Measurements from ENCODE around the gene MCF2L2.

MCF2L2 gene

GRCh38 chr3:183411216-183411922, 17.1 kb downstream of the MCF2L2 start:
- Histone ChIP-seq H3K9ac (ENCODE audit: low read depth, low read length) (no peak overlapping the region), H3K27me3 (ENCODE audit: control insufficient read depth, insufficient read depth, low read length) (no peaks in the 10 kb centered on the region), H3K9me3 (replicated peaks; ENCODE audit: low read length) (no peaks in the 10 kb centered on the region), H3K4me2 (ENCODE audit: low read length) (no peak overlapping the region), H3K4me1 (ENCODE audit: control insufficient read depth, insufficient read depth, low read length) (no peaks in the 10 kb centered on the region), H3K36me3 (ENCODE audit: insufficient read depth, low read length) (no peaks in the 10 kb centered on the region), H3K4me3 (ENCODE audit: low read length) (no peak overlapping the region)

- Histone ChIP-seq H3K4me1 (ENCODE audit: control insufficient read depth, insufficient read depth, low read length) (no peaks in the 10 kb centered on the region), H3K4me2 (ENCODE audit: low read length) (no peak overlapping the region), H3K9me3 (replicated peaks; ENCODE audit: low read length) (no peaks in the 10 kb centered on the region), H3K36me3 (ENCODE audit: insufficient read depth, low read length) (no peaks in the 10 kb centered on the region), H3K4me3 (ENCODE audit: low read length) (no peak overlapping the region), H3K9ac (ENCODE audit: low read depth, low read length) (no peak overlapping the region), H3K27me3 (ENCODE audit: control insufficient read depth, insufficient read depth, low read length) (no peaks in the 10 kb centered on the region)
Measured at GRCh38 chr3:183410759-183411158, 17.7 kb downstream of the MCF2L2 start.

- no peaks in the 10 kb centered on the region for H3K36me3 ChIP-seq (ENCODE audit: insufficient read depth, low read length)
- H3K4me3 ChIP-seq (ENCODE audit: low read length): no peak overlapping the region
- H3K9ac ChIP-seq (ENCODE audit: low read depth, low read length): no peak overlapping the region
- H3K4me2 ChIP-seq (ENCODE audit: low read length): no peak overlapping the region
- no peaks in the 10 kb centered on the region for H3K27me3 ChIP-seq (ENCODE audit: control insufficient read depth, insufficient read depth, low read length)
- H3K9me3 ChIP-seq (replicated peaks; ENCODE audit: low read length): no peaks in the 10 kb centered on the region
- no peaks in the 10 kb centered on the region for H3K4me1 ChIP-seq (ENCODE audit: control insufficient read depth, insufficient read depth, low read length)
Measured at GRCh38 chr3:183410280-183410679, 18.1 kb downstream of the MCF2L2 start.

GRCh38 chr3:183409219-183409618, 19.2 kb downstream of the MCF2L2 start:
- no peak overlapping the region for H3K4me2 ChIP-seq (ENCODE audit: low read length)
- no peaks in the 10 kb centered on the region for H3K36me3 ChIP-seq (ENCODE audit: insufficient read depth, low read length)
- H3K9ac ChIP-seq (ENCODE audit: low read depth, low read length): no peak overlapping the region
- H3K4me1 ChIP-seq (ENCODE audit: control insufficient read depth, insufficient read depth, low read length): no peaks in the 10 kb centered on the region
- no peaks in the 10 kb centered on the region for H3K9me3 ChIP-seq (replicated peaks; ENCODE audit: low read length)
- no peak overlapping the region for H3K4me3 ChIP-seq (ENCODE audit: low read length)
- H3K27me3 ChIP-seq (ENCODE audit: control insufficient read depth, insufficient read depth, low read length): no peaks in the 10 kb centered on the region

GRCh38 chr3:183401678-183402077, 26.7 kb downstream of the MCF2L2 start:
- Histone ChIP-seq H3K27me3 (ENCODE audit: control insufficient read depth, insufficient read depth, low read length) (no peaks in the 10 kb centered on the region), H3K4me3 (ENCODE audit: low read length) (no peak overlapping the region), H3K9me3 (replicated peaks; ENCODE audit: low read length) (no peaks in the 10 kb centered on the region), H3K9ac (ENCODE audit: low read depth, low read length) (no peak overlapping the region), H3K4me2 (ENCODE audit: low read length) (no peak overlapping the region), H3K36me3 (ENCODE audit: insufficient read depth, low read length) (no peaks in the 10 kb centered on the region), H3K4me1 (ENCODE audit: control insufficient read depth, insufficient read depth, low read length) (no peaks in the 10 kb centered on the region)

- H3K9me3 ChIP-seq (replicated peaks; ENCODE audit: low read length): no peaks in the 10 kb centered on the region
- no peaks in the 10 kb centered on the region for H3K27me3 ChIP-seq (ENCODE audit: control insufficient read depth, insufficient read depth, low read length)
- H3K36me3 ChIP-seq (ENCODE audit: insufficient read depth, low read length): no peaks in the 10 kb centered on the region
- no peak overlapping the region for H3K9ac ChIP-seq (ENCODE audit: low read depth, low read length)
- no peaks in the 10 kb centered on the region for H3K4me1 ChIP-seq (ENCODE audit: control insufficient read depth, insufficient read depth, low read length)
- no peak overlapping the region for H3K4me2 ChIP-seq (ENCODE audit: low read length)
- no peak overlapping the region for H3K4me3 ChIP-seq (ENCODE audit: low read length)
Measured at GRCh38 chr3:183400352-183400751, 28.1 kb downstream of the MCF2L2 start.

- Histone ChIP-seq H3K9ac (ENCODE audit: low read depth, low read length) (no peak overlapping the region), H3K4me1 (ENCODE audit: control insufficient read depth, insufficient read depth, low read length) (no peaks in the 10 kb centered on the region), H3K9me3 (replicated peaks; ENCODE audit: low read length) (no peaks in the 10 kb centered on the region), H3K36me3 (ENCODE audit: insufficient read depth, low read length) (no peaks in the 10 kb centered on the region), H3K4me2 (ENCODE audit: low read length) (no peak overlapping the region), H3K27me3 (ENCODE audit: control insufficient read depth, insufficient read depth, low read length) (no peaks in the 10 kb centered on the region), H3K4me3 (ENCODE audit: low read length) (no peak overlapping the region)
Measured at GRCh38 chr3:183396662-183397391, 31.6 kb downstream of the MCF2L2 start.

GRCh38 chr3:183394150-183394549, 34.3 kb downstream of the MCF2L2 start:
- Histone ChIP-seq H3K36me3 (ENCODE audit: insufficient read depth, low read length) (no peaks in the 10 kb centered on the region), H3K9ac (ENCODE audit: low read depth, low read length) (no peak overlapping the region), H3K27me3 (ENCODE audit: control insufficient read depth, insufficient read depth, low read length) (no peaks in the 10 kb centered on the region)

GRCh38 chr3:183393625-183394024, 34.8 kb downstream of the MCF2L2 start:
- no peak overlapping the region for H3K4me3 ChIP-seq (ENCODE audit: low read length)
- H3K27me3 ChIP-seq (ENCODE audit: control insufficient read depth, insufficient read depth, low read length): no peaks in the 10 kb centered on the region
- no peak overlapping the region for H3K4me2 ChIP-seq (ENCODE audit: low read length)
- H3K9me3 ChIP-seq (replicated peaks; ENCODE audit: low read length): no peaks in the 10 kb centered on the region
- H3K4me1 ChIP-seq (ENCODE audit: control insufficient read depth, insufficient read depth, low read length): no peaks in the 10 kb centered on the region
- no peak overlapping the region for H3K9ac ChIP-seq (ENCODE audit: low read depth, low read length)
- no peaks in the 10 kb centered on the region for H3K36me3 ChIP-seq (ENCODE audit: insufficient read depth, low read length)

More at GRCh38 chr3:183394150-183394549, 34.3 kb downstream of the MCF2L2 start:
- Histone ChIP-seq H3K4me1 (ENCODE audit: control insufficient read depth, insufficient read depth, low read length) (no peaks in the 10 kb centered on the region), H3K4me2 (ENCODE audit: low read length) (no peak overlapping the region), H3K4me3 (ENCODE audit: low read length) (no peak overlapping the region), H3K9me3 (replicated peaks; ENCODE audit: low read length) (no peaks in the 10 kb centered on the region)

- Histone ChIP-seq H3K36me3 (ENCODE audit: insufficient read depth, low read length) (no peaks in the 10 kb centered on the region), H3K9ac (ENCODE audit: low read depth, low read length) (no peak overlapping the region), H3K4me1 (ENCODE audit: control insufficient read depth, insufficient read depth, low read length) (no peaks in the 10 kb centered on the region), H3K9me3 (replicated peaks; ENCODE audit: low read length) (no peaks in the 10 kb centered on the region), H3K4me3 (ENCODE audit: low read length) (no peak overlapping the region), H3K4me2 (ENCODE audit: low read length) (no peak overlapping the region), H3K27me3 (ENCODE audit: control insufficient read depth, insufficient read depth, low read length) (no peaks in the 10 kb centered on the region)
Measured at GRCh38 chr3:183392186-183393034, 36.0 kb downstream of the MCF2L2 start.

GRCh38 chr3:183391460-183391859, 37.0 kb downstream of the MCF2L2 start:
- Histone ChIP-seq H3K27me3 (ENCODE audit: control insufficient read depth, insufficient read depth, low read length) (no peaks in the 10 kb centered on the region), H3K4me3 (ENCODE audit: low read length) (no peak overlapping the region), H3K4me2 (ENCODE audit: low read length) (no peak overlapping the region), H3K9ac (ENCODE audit: low read depth, low read length) (no peak overlapping the region), H3K4me1 (ENCODE audit: control insufficient read depth, insufficient read depth, low read length) (no peaks in the 10 kb centered on the region), H3K9me3 (replicated peaks; ENCODE audit: low read length) (no peaks in the 10 kb centered on the region), H3K36me3 (ENCODE audit: insufficient read depth, low read length) (no peaks in the 10 kb centered on the region)
